ENCODE results near the gene ZNF618.

The ZNF618 gene

GRCh38 chr9:113940077-113940476 is 64.0 kb downstream of the ZNF618 start:
- Histone ChIP-seq H3K9me3 (ENCODE audit: control insufficient read depth, low read length) (no peaks in the 10 kb centered on the region), H3K4me3 (ENCODE audit: insufficient read depth, low read depth, low read length, poor library complexity, severe bottlenecking) (no peak overlapping the region), H3K36me3 (ENCODE audit: control insufficient read depth, insufficient read depth, low read length) (no peaks in the 10 kb centered on the region), H3K27me3 (replicated peaks; ENCODE audit: control insufficient read depth, insufficient read depth, low read length, poor library complexity, severe bottlenecking) (no peaks in the 10 kb centered on the region), H3K27ac (ENCODE audit: insufficient read depth, low read length, poor library complexity, severe bottlenecking) (no peak overlapping the region), H3K4me1 (ENCODE audit: control insufficient read depth, insufficient read depth, low read length, poor library complexity, severe bottlenecking) (no peaks in the 10 kb centered on the region)
- no peak for DNase-seq

- H3K36me3 ChIP-seq (ENCODE audit: control insufficient read depth, insufficient read depth, low read length), result no peaks in the 10 kb centered on the region
- no peak overlapping the region for H3K4me3 ChIP-seq (ENCODE audit: insufficient read depth, low read depth, low read length, poor library complexity, severe bottlenecking)
- no peak overlapping the region for H3K27ac ChIP-seq (ENCODE audit: insufficient read depth, low read length, poor library complexity, severe bottlenecking)
- DNase-seq, result no peak
- no peaks in the 10 kb centered on the region for H3K4me1 ChIP-seq (ENCODE audit: control insufficient read depth, insufficient read depth, low read length, poor library complexity, severe bottlenecking)
- no peaks in the 10 kb centered on the region for H3K9me3 ChIP-seq (ENCODE audit: control insufficient read depth, low read length)
- H3K27me3 ChIP-seq (replicated peaks; ENCODE audit: control insufficient read depth, insufficient read depth, low read length, poor library complexity, severe bottlenecking), result no peaks in the 10 kb centered on the region
Measured at GRCh38 chr9:113941056-113941455, 64.9 kb downstream of the ZNF618 start.

- Histone ChIP-seq H3K9me3 (ENCODE audit: control insufficient read depth, low read length) (no peaks in the 10 kb centered on the region), H3K36me3 (ENCODE audit: control insufficient read depth, insufficient read depth, low read length) (no peaks in the 10 kb centered on the region), H3K4me3 (ENCODE audit: insufficient read depth, low read depth, low read length, poor library complexity, severe bottlenecking) (no peak overlapping the region), H3K27ac (ENCODE audit: insufficient read depth, low read length, poor library complexity, severe bottlenecking) (no peak overlapping the region), H3K4me1 (ENCODE audit: control insufficient read depth, insufficient read depth, low read length, poor library complexity, severe bottlenecking) (no peaks in the 10 kb centered on the region), H3K27me3 (replicated peaks; ENCODE audit: control insufficient read depth, insufficient read depth, low read length, poor library complexity, severe bottlenecking) (no peaks in the 10 kb centered on the region)
- no peak for DNase-seq
Measured at GRCh38 chr9:113941526-113941925, 65.4 kb downstream of the ZNF618 start.

- H3K4me1 ChIP-seq (ENCODE audit: control insufficient read depth, insufficient read depth, low read length, poor library complexity, severe bottlenecking), result no peaks in the 10 kb centered on the region
- no peaks in the 10 kb centered on the region for H3K27me3 ChIP-seq (replicated peaks; ENCODE audit: control insufficient read depth, insufficient read depth, low read length, poor library complexity, severe bottlenecking)
- no peaks in the 10 kb centered on the region for H3K9me3 ChIP-seq (ENCODE audit: control insufficient read depth, low read length)
- no peak overlapping the region for H3K27ac ChIP-seq (ENCODE audit: insufficient read depth, low read length, poor library complexity, severe bottlenecking)
- DNase-seq, result no peak
- no peaks in the 10 kb centered on the region for H3K36me3 ChIP-seq (ENCODE audit: control insufficient read depth, insufficient read depth, low read length)
- H3K4me3 ChIP-seq (ENCODE audit: insufficient read depth, low read depth, low read length, poor library complexity, severe bottlenecking), result no peak overlapping the region
Measured at GRCh38 chr9:113943112-113944009, 67.3 kb downstream of the ZNF618 start.

GRCh38 chr9:113945784-113946183 is 69.7 kb downstream of the ZNF618 start:
- no peaks in the 10 kb centered on the region for H3K36me3 ChIP-seq (ENCODE audit: control insufficient read depth, insufficient read depth, low read length)
- no peak overlapping the region for H3K4me3 ChIP-seq (ENCODE audit: insufficient read depth, low read depth, low read length, poor library complexity, severe bottlenecking)
- no peaks in the 10 kb centered on the region for H3K9me3 ChIP-seq (ENCODE audit: control insufficient read depth, low read length)
- DNase-seq, result no peak
- no peak overlapping the region for H3K27ac ChIP-seq (ENCODE audit: insufficient read depth, low read length, poor library complexity, severe bottlenecking)
- no peaks in the 10 kb centered on the region for H3K4me1 ChIP-seq (ENCODE audit: control insufficient read depth, insufficient read depth, low read length, poor library complexity, severe bottlenecking)
- H3K27me3 ChIP-seq (replicated peaks; ENCODE audit: control insufficient read depth, insufficient read depth, low read length, poor library complexity, severe bottlenecking), result no peaks in the 10 kb centered on the region

GRCh38 chr9:113946496-113947115 is 70.5 kb downstream of the ZNF618 start:
- Histone ChIP-seq H3K9me3 (ENCODE audit: control insufficient read depth, low read length) (no peaks in the 10 kb centered on the region), H3K36me3 (ENCODE audit: control insufficient read depth, insufficient read depth, low read length) (no peaks in the 10 kb centered on the region), H3K27me3 (replicated peaks; ENCODE audit: control insufficient read depth, insufficient read depth, low read length, poor library complexity, severe bottlenecking) (no peaks in the 10 kb centered on the region), H3K4me3 (ENCODE audit: insufficient read depth, low read depth, low read length, poor library complexity, severe bottlenecking) (no peak overlapping the region), H3K27ac (ENCODE audit: insufficient read depth, low read length, poor library complexity, severe bottlenecking) (no peak overlapping the region), H3K4me1 (ENCODE audit: control insufficient read depth, insufficient read depth, low read length, poor library complexity, severe bottlenecking) (no peaks in the 10 kb centered on the region)
- no peak for DNase-seq

GRCh38 chr9:113947941-113948340 is 71.8 kb downstream of the ZNF618 start:
- Histone ChIP-seq H3K27me3 (replicated peaks; ENCODE audit: control insufficient read depth, insufficient read depth, low read length, poor library complexity, severe bottlenecking) (no peaks in the 10 kb centered on the region), H3K36me3 (ENCODE audit: control insufficient read depth, insufficient read depth, low read length) (no peaks in the 10 kb centered on the region), H3K4me1 (ENCODE audit: control insufficient read depth, insufficient read depth, low read length, poor library complexity, severe bottlenecking) (no peaks in the 10 kb centered on the region), H3K27ac (ENCODE audit: insufficient read depth, low read length, poor library complexity, severe bottlenecking) (no peak overlapping the region), H3K9me3 (ENCODE audit: control insufficient read depth, low read length) (no peaks in the 10 kb centered on the region), H3K4me3 (ENCODE audit: insufficient read depth, low read depth, low read length, poor library complexity, severe bottlenecking) (no peak overlapping the region)
- no peak for DNase-seq

- Histone ChIP-seq H3K4me1 (ENCODE audit: control insufficient read depth, insufficient read depth, low read length, poor library complexity, severe bottlenecking) (no peaks in the 10 kb centered on the region), H3K27ac (ENCODE audit: insufficient read depth, low read length, poor library complexity, severe bottlenecking) (no peak overlapping the region), H3K9me3 (ENCODE audit: control insufficient read depth, low read length) (no peaks in the 10 kb centered on the region), H3K27me3 (replicated peaks; ENCODE audit: control insufficient read depth, insufficient read depth, low read length, poor library complexity, severe bottlenecking) (no peaks in the 10 kb centered on the region), H3K36me3 (ENCODE audit: control insufficient read depth, insufficient read depth, low read length) (no peaks in the 10 kb centered on the region), H3K4me3 (ENCODE audit: insufficient read depth, low read depth, low read length, poor library complexity, severe bottlenecking) (no peak overlapping the region)
- no peak for DNase-seq
Measured at GRCh38 chr9:113948891-113949570, 72.9 kb downstream of the ZNF618 start.

- Histone ChIP-seq H3K36me3 (ENCODE audit: control insufficient read depth, insufficient read depth, low read length) (no peaks in the 10 kb centered on the region), H3K27ac (ENCODE audit: insufficient read depth, low read length, poor library complexity, severe bottlenecking) (no peak overlapping the region), H3K4me1 (ENCODE audit: control insufficient read depth, insufficient read depth, low read length, poor library complexity, severe bottlenecking) (no peaks in the 10 kb centered on the region), H3K4me3 (ENCODE audit: insufficient read depth, low read depth, low read length, poor library complexity, severe bottlenecking) (no peak overlapping the region), H3K9me3 (ENCODE audit: control insufficient read depth, low read length) (no peaks in the 10 kb centered on the region), H3K27me3 (replicated peaks; ENCODE audit: control insufficient read depth, insufficient read depth, low read length, poor library complexity, severe bottlenecking) (no peaks in the 10 kb centered on the region)
- DNase-seq, result no peak
Measured at GRCh38 chr9:113949571-113950078, 73.5 kb downstream of the ZNF618 start.

Measured in effector memory CD4-positive, alpha-beta T cell (primary cell).